ENCODE measurements around the gene NPPA. TPM values are rescaled to one million over a fixed set of nuclear protein-coding genes. Genes with fewer than 3 reads are reported as not detected.

NPPA gene
- total and polyA plus RNA-seq, 9 of the 15 experiments (the other 6 are each of a cell fraction or from before 2014, with no cell fraction given), result not detected

DNA sequence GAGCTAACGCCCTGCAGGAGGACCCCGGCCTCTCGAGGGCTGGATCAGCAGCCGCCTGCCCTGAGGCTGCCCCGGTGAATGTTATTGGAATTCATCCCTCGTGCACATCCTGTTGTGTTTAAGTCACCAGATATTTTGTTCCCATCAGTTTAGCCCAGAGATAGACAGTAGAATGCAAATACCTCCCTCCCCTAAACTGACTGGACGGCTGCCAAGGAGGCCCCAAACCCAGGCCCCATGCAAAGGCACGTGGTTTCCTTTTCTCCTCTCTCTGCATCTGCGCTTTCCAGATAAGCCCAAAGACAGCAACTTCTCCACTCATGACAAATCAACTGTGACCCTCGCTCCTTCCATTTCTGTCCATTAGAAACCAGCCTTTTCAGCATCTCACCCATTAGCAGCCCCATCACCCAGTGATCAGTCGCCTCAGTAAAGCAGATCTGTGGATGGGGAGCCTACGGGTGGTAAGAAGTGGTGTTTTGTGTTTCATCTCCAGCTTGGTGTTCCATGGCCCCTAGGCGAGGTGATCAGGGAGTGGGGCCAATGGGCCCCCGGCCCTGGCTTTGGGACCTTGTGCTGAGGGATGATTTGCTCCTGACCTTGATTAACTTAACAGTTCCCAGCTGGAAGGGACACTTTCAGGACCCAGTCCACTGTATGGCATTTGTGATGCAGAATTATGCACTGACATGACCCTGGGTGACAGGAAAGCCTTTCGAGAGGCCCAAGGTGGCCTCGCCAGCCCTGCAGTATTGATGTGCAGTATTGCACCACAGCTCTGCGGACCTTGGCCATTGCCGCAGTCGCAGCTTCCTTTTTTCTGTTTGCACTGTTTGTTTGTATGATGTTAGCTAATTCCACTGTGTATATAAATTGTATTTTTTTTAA, 5.2 kb downstream of the NPPA start (continued):
- TF ChIP-seq SRSF9 (IDR thresholded peaks at IDR 0.05; ENCODE audit: borderline replicate concordance, low read depth, low read length), result no peak
- no peak for TF ChIP-seq ZNF764 (CRISPR knock-in tag; IDR thresholded peaks at IDR 0.05; ENCODE audit: low read depth)
- no peak for TF ChIP-seq ZNF696 (CRISPR knock-in tag; conservative IDR thresholded peaks at IDR 0.05)
- TF ChIP-seq ETV5 (CRISPR knock-in tag; IDR thresholded peaks at IDR 0.05; ENCODE audit: low read depth), result no peak
- no peak for TF ChIP-seq RBM15 (IDR thresholded peaks at IDR 0.05; ENCODE audit: insufficient read depth, low read length)
- TF ChIP-seq E2F3 (CRISPR knock-in tag; IDR thresholded peaks at IDR 0.05), result no peak; the same call in 1 of the 2 replicates
- peak; percentile 72; the same call in 1 of the 2 replicates for TF ChIP-seq CC2D1A (IDR thresholded peaks at IDR 0.05)
- no peak for TF ChIP-seq DDX20 (tag; IDR thresholded peaks at IDR 0.05; ENCODE audit: low read depth)
- TF ChIP-seq MCM2 (IDR thresholded peaks at IDR 0.05; ENCODE audit: low read depth), result no peak
- TF ChIP-seq MEF2D (tag; conservative IDR thresholded peaks at IDR 0.05; ENCODE audit: low read depth), result peak; percentile 74; the same call in 1 of the 2 replicates
- peak; percentile 82 for TF ChIP-seq JUND (IDR thresholded peaks at IDR 0.05; ENCODE audit: borderline replicate concordance, low read depth, low read length)
- TF ChIP-seq JUND (tag; IDR thresholded peaks at IDR 0.05; ENCODE audit: borderline replicate concordance, low read depth, low read length), result peak; percentile 13; the same call in 1 of the 3 replicates
- TF ChIP-seq NELFE (IDR thresholded peaks at IDR 0.05; ENCODE audit: insufficient read depth, insufficient read length), result no peak
- no peak for TF ChIP-seq SMARCB1 (IDR thresholded peaks at IDR 0.05; ENCODE audit: insufficient read length, low read depth)
- TF ChIP-seq CREB1 (IDR thresholded peaks at IDR 0.05), result peak; percentile 65
- TF ChIP-seq CREB1 (CRISPR knock-in tag; IDR thresholded peaks at IDR 0.05), result 0 out of 2 replicates have a peak, but pooled peaks have one; percentile 34
- peak in 1 of 2 experiments; percentile 98; a peak in 2 of 4 replicates for TF ChIP-seq HDAC1 (IDR thresholded peaks at IDR 0.05)
- no peak for TF ChIP-seq ZNF717 (CRISPR knock-in tag; IDR thresholded peaks at IDR 0.05)
- TF ChIP-seq PCBP2 (IDR thresholded peaks at IDR 0.05; ENCODE audit: low read depth, low read length, poor library complexity, severe bottlenecking), result no peak
- TF ChIP-seq, protein P1, sequence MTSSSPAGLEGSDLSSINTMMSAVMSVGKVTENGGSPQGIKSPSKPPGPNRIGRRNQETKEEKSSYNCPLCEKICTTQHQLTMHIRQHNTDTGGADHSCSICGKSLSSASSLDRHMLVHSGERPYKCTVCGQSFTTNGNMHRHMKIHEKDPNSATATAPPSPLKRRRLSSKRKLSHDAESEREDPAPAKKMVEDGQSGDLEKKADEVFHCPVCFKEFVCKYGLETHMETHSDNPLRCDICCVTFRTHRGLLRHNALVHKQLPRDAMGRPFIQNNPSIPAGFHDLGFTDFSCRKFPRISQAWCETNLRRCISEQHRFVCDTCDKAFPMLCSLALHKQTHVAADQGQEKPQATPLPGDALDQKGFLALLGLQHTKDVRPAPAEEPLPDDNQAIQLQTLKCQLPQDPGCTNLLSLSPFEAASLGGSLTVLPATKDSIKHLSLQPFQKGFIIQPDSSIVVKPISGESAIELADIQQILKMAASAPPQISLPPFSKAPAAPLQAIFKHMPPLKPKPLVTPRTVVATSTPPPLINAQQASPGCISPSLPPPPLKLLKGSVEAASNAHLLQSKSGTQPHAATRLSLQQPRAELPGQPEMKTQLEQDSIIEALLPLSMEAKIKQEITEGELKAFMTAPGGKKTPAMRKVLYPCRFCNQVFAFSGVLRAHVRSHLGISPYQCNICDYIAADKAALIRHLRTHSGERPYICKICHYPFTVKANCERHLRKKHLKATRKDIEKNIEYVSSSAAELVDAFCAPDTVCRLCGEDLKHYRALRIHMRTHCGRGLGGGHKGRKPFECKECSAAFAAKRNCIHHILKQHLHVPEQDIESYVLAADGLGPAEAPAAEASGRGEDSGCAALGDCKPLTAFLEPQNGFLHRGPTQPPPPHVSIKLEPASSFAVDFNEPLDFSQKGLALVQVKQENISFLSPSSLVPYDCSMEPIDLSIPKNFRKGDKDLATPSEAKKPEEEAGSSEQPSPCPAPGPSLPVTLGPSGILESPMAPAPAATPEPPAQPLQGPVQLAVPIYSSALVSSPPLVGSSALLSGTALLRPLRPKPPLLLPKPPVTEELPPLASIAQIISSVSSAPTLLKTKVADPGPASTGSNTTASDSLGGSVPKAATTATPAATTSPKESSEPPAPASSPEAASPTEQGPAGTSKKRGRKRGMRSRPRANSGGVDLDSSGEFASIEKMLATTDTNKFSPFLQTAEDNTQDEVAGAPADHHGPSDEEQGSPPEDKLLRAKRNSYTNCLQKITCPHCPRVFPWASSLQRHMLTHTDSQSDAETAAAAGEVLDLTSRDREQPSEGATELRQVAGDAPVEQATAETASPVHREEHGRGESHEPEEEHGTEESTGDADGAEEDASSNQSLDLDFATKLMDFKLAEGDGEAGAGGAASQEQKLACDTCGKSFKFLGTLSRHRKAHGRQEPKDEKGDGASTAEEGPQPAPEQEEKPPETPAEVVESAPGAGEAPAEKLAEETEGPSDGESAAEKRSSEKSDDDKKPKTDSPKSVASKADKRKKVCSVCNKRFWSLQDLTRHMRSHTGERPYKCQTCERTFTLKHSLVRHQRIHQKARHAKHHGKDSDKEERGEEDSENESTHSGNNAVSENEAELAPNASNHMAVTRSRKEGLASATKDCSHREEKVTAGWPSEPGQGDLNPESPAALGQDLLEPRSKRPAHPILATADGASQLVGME (CRISPR knock-in tag; IDR thresholded peaks at IDR 0.05), result peak; percentile 85; the same call in 1 of the 2 replicates
- TF ChIP-seq, protein P2, sequence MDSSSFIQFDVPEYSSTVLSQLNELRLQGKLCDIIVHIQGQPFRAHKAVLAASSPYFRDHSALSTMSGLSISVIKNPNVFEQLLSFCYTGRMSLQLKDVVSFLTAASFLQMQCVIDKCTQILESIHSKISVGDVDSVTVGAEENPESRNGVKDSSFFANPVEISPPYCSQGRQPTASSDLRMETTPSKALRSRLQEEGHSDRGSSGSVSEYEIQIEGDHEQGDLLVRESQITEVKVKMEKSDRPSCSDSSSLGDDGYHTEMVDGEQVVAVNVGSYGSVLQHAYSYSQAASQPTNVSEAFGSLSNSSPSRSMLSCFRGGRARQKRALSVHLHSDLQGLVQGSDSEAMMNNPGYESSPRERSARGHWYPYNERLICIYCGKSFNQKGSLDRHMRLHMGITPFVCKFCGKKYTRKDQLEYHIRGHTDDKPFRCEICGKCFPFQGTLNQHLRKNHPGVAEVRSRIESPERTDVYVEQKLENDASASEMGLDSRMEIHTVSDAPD (CRISPR knock-in tag; IDR thresholded peaks at IDR 0.05), result no peak

Data from K562 (cell line).